ENCODE results near the gene PVALB.
A peak's percentile ranks its signal among the peaks of the same experiment; 100 is the strongest.

DNA sequence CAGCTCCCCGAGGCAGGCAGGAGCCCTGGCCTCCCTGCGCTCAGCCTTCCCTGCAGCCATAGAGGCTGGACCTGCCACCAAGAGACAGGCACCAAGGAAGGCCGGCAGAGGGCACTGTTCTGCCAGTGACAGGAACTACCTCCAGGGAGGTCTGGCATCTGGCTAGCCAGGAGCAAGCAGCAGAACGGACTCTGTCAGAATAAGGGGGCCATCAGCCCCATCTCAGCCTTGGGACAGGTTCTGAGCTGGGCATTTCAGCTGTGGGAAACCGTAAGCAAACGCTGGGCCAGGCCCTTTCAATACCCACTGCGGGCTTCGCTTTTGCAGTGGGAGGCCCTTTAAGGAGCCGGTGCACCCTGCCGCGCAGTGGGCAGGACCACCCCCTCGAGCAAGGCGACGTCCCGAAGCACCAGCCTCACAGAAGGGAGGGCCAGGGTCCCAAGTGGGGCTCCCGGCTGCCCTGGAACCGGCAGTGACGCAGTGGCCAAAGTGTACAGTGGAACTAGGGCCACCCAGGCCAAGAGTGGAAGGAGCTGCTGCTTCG, 59.1 kb downstream of the PVALB start:
- TF ChIP-seq, protein P1, sequence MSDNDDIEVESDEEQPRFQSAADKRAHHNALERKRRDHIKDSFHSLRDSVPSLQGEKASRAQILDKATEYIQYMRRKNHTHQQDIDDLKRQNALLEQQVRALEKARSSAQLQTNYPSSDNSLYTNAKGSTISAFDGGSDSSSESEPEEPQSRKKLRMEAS (IDR thresholded peaks at IDR 0.05; ENCODE audit: low read depth) = no peak
- TF ChIP-seq TAF1 (IDR thresholded peaks at IDR 0.05; ENCODE audit: borderline replicate concordance, low read depth, low read length) = no peak
- TF ChIP-seq, protein P2, sequence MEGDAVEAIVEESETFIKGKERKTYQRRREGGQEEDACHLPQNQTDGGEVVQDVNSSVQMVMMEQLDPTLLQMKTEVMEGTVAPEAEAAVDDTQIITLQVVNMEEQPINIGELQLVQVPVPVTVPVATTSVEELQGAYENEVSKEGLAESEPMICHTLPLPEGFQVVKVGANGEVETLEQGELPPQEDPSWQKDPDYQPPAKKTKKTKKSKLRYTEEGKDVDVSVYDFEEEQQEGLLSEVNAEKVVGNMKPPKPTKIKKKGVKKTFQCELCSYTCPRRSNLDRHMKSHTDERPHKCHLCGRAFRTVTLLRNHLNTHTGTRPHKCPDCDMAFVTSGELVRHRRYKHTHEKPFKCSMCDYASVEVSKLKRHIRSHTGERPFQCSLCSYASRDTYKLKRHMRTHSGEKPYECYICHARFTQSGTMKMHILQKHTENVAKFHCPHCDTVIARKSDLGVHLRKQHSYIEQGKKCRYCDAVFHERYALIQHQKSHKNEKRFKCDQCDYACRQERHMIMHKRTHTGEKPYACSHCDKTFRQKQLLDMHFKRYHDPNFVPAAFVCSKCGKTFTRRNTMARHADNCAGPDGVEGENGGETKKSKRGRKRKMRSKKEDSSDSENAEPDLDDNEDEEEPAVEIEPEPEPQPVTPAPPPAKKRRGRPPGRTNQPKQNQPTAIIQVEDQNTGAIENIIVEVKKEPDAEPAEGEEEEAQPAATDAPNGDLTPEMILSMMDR (IDR thresholded peaks at IDR 0.05) = peak; percentile 75
- no peak for TF ChIP-seq EP300 (IDR thresholded peaks at IDR 0.05; ENCODE audit: borderline replicate concordance in 1 of 2, low read depth in 1 of 2, low read length in 1 of 2)
- no peak for TF ChIP-seq EZH2phosphoT487 (IDR thresholded peaks at IDR 0.05; ENCODE audit: borderline replicate concordance, low read depth)

All from SK-N-SH (cell line).